ENCODE data around the gene RBPJL.

Gene RBPJL

GRCh38 chr20:45361793-45362192 is 55.2 kb downstream of the RBPJL start:
- Mint-ChIP-seq H3K9me3 (no peaks in the 10 kb centered on the region), H3K4me1 (peaks cover 45% of the 10 kb centered on the region)

GRCh38 chr20:45362804-45363610 is 56.4 kb downstream of the RBPJL start, which contains the start of gene SYS1:
TSS of gene SYS1 (plus strand) at chr20:45363156. CDS start at chr20:45363532, 376 bp downstream.
- H3K4me3 Mint-ChIP-seq: peak within 1 kb of the TSS; percentile 98
- DNase-seq: peak; percentile 100
- peaks cover 13% of the 10 kb centered on the region for H3K36me3 Mint-ChIP-seq (ENCODE audit: low read depth)
- peaks cover 47% of the 10 kb centered on the region for H3K4me1 Mint-ChIP-seq
- TF ChIP-seq CTCF (IDR thresholded peaks at IDR 0.05): peak; percentile 83
- H3K27ac Mint-ChIP-seq: peak within 1 kb of the TSS; percentile 100
- H3K27me3 Mint-ChIP-seq (ENCODE audit: low read depth, poor library complexity): no peaks in the 10 kb centered on the region
- no peaks in the 10 kb centered on the region for H3K9me3 Mint-ChIP-seq

More at GRCh38 chr20:45361793-45362192, 55.2 kb downstream of the RBPJL start:
- Mint-ChIP-seq H3K27ac (no peak overlapping the region), H3K4me3 (no peak overlapping the region), H3K36me3 (ENCODE audit: low read depth) (peaks cover 4% of the 10 kb centered on the region), H3K27me3 (ENCODE audit: low read depth, poor library complexity) (no peaks in the 10 kb centered on the region)
- DNase-seq: no peak
- no peak for TF ChIP-seq CTCF (IDR thresholded peaks at IDR 0.05)

- Mint-ChIP-seq H3K36me3 (ENCODE audit: low read depth) (peaks cover 22% of the 10 kb centered on the region), H3K9me3 (no peaks in the 10 kb centered on the region), H3K4me3 (peak overlapping the region; percentile 98), H3K27me3 (ENCODE audit: low read depth, poor library complexity) (no peaks in the 10 kb centered on the region), H3K4me1 (peaks cover 44% of the 10 kb centered on the region), H3K27ac (peak overlapping the region; percentile 100)
- no peak for DNase-seq
- TF ChIP-seq CTCF (IDR thresholded peaks at IDR 0.05): no peak
Measured at GRCh38 chr20:45363611-45364492, 57.2 kb downstream of the RBPJL start.

- no peak for DNase-seq
- H3K4me1 Mint-ChIP-seq: peaks cover 34% of the 10 kb centered on the region
- H3K4me3 Mint-ChIP-seq: no peak overlapping the region
- peaks cover 25% of the 10 kb centered on the region for H3K36me3 Mint-ChIP-seq (ENCODE audit: low read depth)
- H3K27ac Mint-ChIP-seq: no peak overlapping the region
- no peaks in the 10 kb centered on the region for H3K27me3 Mint-ChIP-seq (ENCODE audit: low read depth, poor library complexity)
- no peak for TF ChIP-seq CTCF (IDR thresholded peaks at IDR 0.05)
- H3K9me3 Mint-ChIP-seq: no peaks in the 10 kb centered on the region
Measured at GRCh38 chr20:45365444-45365970, 58.9 kb downstream of the RBPJL start.

- H3K9me3 Mint-ChIP-seq: no peaks in the 10 kb centered on the region
- TF ChIP-seq CTCF (IDR thresholded peaks at IDR 0.05): no peak
- no peak for DNase-seq
- H3K4me1 Mint-ChIP-seq: peaks cover 34% of the 10 kb centered on the region
- H3K27ac Mint-ChIP-seq: no peak overlapping the region
- H3K27me3 Mint-ChIP-seq (ENCODE audit: low read depth, poor library complexity): no peaks in the 10 kb centered on the region
- peaks cover 25% of the 10 kb centered on the region for H3K36me3 Mint-ChIP-seq (ENCODE audit: low read depth)
- no peak overlapping the region for H3K4me3 Mint-ChIP-seq
Measured at GRCh38 chr20:45366192-45366591, 59.6 kb downstream of the RBPJL start.

Data from nephron progenitor cell (in vitro differentiated cells).